ENCODE results near the gene ACBD4. TPM values are rescaled to one million over a fixed set of nuclear protein-coding genes. Genes with fewer than 3 reads are reported as not detected.

Gene ACBD4
- total RNA-seq, 2 donors from 2014 or later, result 21.5 to 27.9 TPM

DNA sequence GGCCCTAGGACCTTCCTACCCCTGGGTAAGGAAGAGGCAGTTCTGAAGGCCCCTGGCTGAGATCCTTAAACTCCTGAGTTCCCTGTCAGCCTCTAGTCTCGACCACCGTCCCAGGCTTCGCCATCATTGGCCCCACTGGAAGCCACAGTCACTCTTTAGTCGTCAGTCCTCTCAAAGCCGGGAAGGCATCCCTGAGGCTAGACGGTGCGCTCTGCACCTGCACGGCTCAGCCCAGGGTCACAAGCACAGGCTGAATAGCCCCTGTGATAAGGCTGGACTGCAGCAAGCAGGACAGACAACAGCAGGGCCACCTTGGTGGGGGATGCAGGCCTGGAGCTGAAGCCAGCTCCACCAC lies 9.5 kb downstream of the ACBD4 start:
- Histone ChIP-seq H3K9me3 (no peaks in the 10 kb centered on the region), H3K36me3 (no peaks in the 10 kb centered on the region), H3K27me3 (replicated peaks; ENCODE audit: insufficient read depth) (no peaks in the 10 kb centered on the region), H3K27ac (peak overlapping the region; percentile 93 to 95), H3K4me3 (peak overlapping the region; percentile 73), H3K4me1 (ENCODE audit: control insufficient read depth in 1 of 2, low read depth in 2 of 2) (peaks cover 3 to 28% of the 10 kb centered on the region in 2 donors)
- TF ChIP-seq, protein P1, sequence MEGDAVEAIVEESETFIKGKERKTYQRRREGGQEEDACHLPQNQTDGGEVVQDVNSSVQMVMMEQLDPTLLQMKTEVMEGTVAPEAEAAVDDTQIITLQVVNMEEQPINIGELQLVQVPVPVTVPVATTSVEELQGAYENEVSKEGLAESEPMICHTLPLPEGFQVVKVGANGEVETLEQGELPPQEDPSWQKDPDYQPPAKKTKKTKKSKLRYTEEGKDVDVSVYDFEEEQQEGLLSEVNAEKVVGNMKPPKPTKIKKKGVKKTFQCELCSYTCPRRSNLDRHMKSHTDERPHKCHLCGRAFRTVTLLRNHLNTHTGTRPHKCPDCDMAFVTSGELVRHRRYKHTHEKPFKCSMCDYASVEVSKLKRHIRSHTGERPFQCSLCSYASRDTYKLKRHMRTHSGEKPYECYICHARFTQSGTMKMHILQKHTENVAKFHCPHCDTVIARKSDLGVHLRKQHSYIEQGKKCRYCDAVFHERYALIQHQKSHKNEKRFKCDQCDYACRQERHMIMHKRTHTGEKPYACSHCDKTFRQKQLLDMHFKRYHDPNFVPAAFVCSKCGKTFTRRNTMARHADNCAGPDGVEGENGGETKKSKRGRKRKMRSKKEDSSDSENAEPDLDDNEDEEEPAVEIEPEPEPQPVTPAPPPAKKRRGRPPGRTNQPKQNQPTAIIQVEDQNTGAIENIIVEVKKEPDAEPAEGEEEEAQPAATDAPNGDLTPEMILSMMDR (IDR thresholded peaks at IDR 0.05), result no peak
- DNase-seq (ENCODE audit: low spot score) (no peak), ATAC-seq (ENCODE audit: insufficient number of reproducible peaks, low FRiP score, low read depth) (no peak)

- no peaks in the 10 kb centered on the region for H3K9me3 ChIP-seq
- H3K27ac ChIP-seq, result peak overlapping the region; percentile 98
- peaks cover 10 to 33% of the 10 kb centered on the region in 2 donors for H3K4me1 ChIP-seq (ENCODE audit: control insufficient read depth in 1 of 2, low read depth in 2 of 2)
These were observed 10.7 kb downstream of the ACBD4 start for GRCh38 chr17:45146166-45146565.

GRCh38 chr17:45146592-45146889 lies 11.1 kb downstream of the ACBD4 start:
- Histone ChIP-seq H3K4me1 (ENCODE audit: control insufficient read depth in 1 of 2, low read depth in 2 of 2) (peaks cover 14 to 37% of the 10 kb centered on the region in 2 donors), H3K9me3 (no peaks in the 10 kb centered on the region), H3K27me3 (replicated peaks; ENCODE audit: insufficient read depth) (no peaks in the 10 kb centered on the region), H3K4me3 (peak overlapping the region; percentile 86), H3K36me3 (no peaks in the 10 kb centered on the region), H3K27ac (peak overlapping the region; percentile 98)
- DNase-seq (ENCODE audit: low spot score) (no peak), ATAC-seq (ENCODE audit: insufficient number of reproducible peaks, low FRiP score, low read depth) (no peak)
- TF ChIP-seq, protein P1 (IDR thresholded peaks at IDR 0.05), result no peak

More at GRCh38 chr17:45146166-45146565, 10.7 kb downstream of the ACBD4 start:
- H3K36me3 ChIP-seq, result no peaks in the 10 kb centered on the region
- ATAC-seq (ENCODE audit: insufficient number of reproducible peaks, low FRiP score, low read depth) (no peak), DNase-seq (ENCODE audit: low spot score) (no peak)
- TF ChIP-seq, protein P1 (IDR thresholded peaks at IDR 0.05), result no peak
- no peaks in the 10 kb centered on the region for H3K27me3 ChIP-seq (replicated peaks; ENCODE audit: insufficient read depth)
- H3K4me3 ChIP-seq, result no peak overlapping the region

GRCh38 chr17:45146890-45147580 lies 11.5 kb downstream of the ACBD4 start:
- DNase-seq (ENCODE audit: low spot score) (no peak), ATAC-seq (ENCODE audit: insufficient number of reproducible peaks, low FRiP score, low read depth) (peak; percentile 4)
- Histone ChIP-seq H3K27ac (peak overlapping the region; percentile 98), H3K36me3 (no peaks in the 10 kb centered on the region), H3K9me3 (no peaks in the 10 kb centered on the region), H3K4me1 (ENCODE audit: control insufficient read depth in 1 of 2, low read depth in 2 of 2) (peaks cover 18 to 42% of the 10 kb centered on the region in 2 donors), H3K4me3 (peak overlapping the region; percentile 86), H3K27me3 (replicated peaks; ENCODE audit: insufficient read depth) (no peaks in the 10 kb centered on the region)
- TF ChIP-seq, protein P1 (IDR thresholded peaks at IDR 0.05), result no peak

GRCh38 chr17:45147581-45148182 lies 12.2 kb downstream of the ACBD4 start:
- ATAC-seq (ENCODE audit: insufficient number of reproducible peaks, low FRiP score, low read depth) (peak; percentile 26), DNase-seq (ENCODE audit: low spot score) (no peak)
- H3K4me1 ChIP-seq (ENCODE audit: control insufficient read depth in 1 of 2, low read depth in 2 of 2), result peaks cover 18 to 48% of the 10 kb centered on the region in 2 donors
- H3K9me3 ChIP-seq, result no peaks in the 10 kb centered on the region
- no peaks in the 10 kb centered on the region for H3K27me3 ChIP-seq (replicated peaks; ENCODE audit: insufficient read depth)
- no peaks in the 10 kb centered on the region for H3K36me3 ChIP-seq
- TF ChIP-seq, protein P1 (IDR thresholded peaks at IDR 0.05), result no peak
- peak overlapping the region; percentile 98 for H3K27ac ChIP-seq
- H3K4me3 ChIP-seq, result peak overlapping the region; percentile 86

All from thoracic aorta (tissue), 2 donors.